Hepatocyte (in vitro differentiated cells): Measurements from ENCODE around the gene DPPA4.
"Not testable (repeated sequence)": the region's sequence is repeated elsewhere in the genome, so short reads cannot be mapped to it uniquely, and the experiment has no call there.

Experiments
- EZH2phosphoT487 ChIP-seq: fragments of 200-600 bp; sonication (generic); IDR thresholded peaks from one replicate; pipeline ENCODE4 v1.6.1; 2018; ENCODE audit warnings: antibody characterized with exemption, mild to moderate bottlenecking, low read depth, moderate library complexity; ENCODE audit not compliant: unreplicated experiment, severe bottlenecking
- TF ChIP-seq, protein P1 (sequence below): fragments of 200-600 bp; sonication (generic); IDR thresholded peaks from 2 replicates; pipeline ENCODE4 v1.5.1; 2016; ENCODE audit warnings: antibody characterized with exemption, mild to moderate bottlenecking; ENCODE audit not compliant: poor library complexity

DNA sequence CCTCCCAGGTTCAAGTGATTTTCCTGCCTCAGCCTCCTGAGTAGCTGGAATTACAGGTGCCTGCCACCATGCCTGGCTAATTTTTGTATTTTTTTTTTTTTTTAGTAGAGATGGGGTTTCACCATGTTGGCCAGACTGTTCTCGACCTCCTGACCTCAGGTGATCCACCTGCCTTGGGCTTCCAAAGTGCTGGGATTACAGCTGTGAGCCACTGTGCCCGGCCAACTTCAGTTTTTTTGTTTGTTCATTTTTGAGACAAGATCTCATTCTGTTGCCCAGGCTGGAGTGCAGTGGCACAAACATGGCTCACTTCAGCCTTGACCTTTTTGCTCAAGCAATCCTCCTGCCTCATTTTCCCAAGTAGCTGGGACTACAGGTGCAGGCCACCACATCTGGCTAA, 21.5 kb upstream of the DPPA4 start:
- TF ChIP-seq EZH2phosphoT487 = not testable (repeated sequence)
- TF ChIP-seq, protein P1, sequence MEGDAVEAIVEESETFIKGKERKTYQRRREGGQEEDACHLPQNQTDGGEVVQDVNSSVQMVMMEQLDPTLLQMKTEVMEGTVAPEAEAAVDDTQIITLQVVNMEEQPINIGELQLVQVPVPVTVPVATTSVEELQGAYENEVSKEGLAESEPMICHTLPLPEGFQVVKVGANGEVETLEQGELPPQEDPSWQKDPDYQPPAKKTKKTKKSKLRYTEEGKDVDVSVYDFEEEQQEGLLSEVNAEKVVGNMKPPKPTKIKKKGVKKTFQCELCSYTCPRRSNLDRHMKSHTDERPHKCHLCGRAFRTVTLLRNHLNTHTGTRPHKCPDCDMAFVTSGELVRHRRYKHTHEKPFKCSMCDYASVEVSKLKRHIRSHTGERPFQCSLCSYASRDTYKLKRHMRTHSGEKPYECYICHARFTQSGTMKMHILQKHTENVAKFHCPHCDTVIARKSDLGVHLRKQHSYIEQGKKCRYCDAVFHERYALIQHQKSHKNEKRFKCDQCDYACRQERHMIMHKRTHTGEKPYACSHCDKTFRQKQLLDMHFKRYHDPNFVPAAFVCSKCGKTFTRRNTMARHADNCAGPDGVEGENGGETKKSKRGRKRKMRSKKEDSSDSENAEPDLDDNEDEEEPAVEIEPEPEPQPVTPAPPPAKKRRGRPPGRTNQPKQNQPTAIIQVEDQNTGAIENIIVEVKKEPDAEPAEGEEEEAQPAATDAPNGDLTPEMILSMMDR = not testable (repeated sequence)
